Skin of body (tissue), 3 donors: ENCODE data around the gene DERL3. TPM values are rescaled to one million over a fixed set of nuclear protein-coding genes. Genes with fewer than 3 reads are reported as not detected.

Experiments used
- DNase-seq: peaks from one replicate; lab custom pipeline; 2025; lab: John Stamatoyannopoulos, UW
- small RNA-seq: library from RNA; depleted of rRNA; stranded (forward); fragments of <200 nt; gene quantifications from one replicate; pipeline ENCODE3, GENCODE V24; 2014; ENCODE audit warnings: low replicate concordance
- total RNA-seq: library from RNA; depleted of rRNA; stranded (reverse); fragments of >200 nt; gene quantifications from one replicate; pipeline ENCODE4 v1.2.3, GENCODE V29; 2014

DERL3 gene
- total RNA-seq, 1 donor from 2014 or later: 0.49 TPM

DNA sequence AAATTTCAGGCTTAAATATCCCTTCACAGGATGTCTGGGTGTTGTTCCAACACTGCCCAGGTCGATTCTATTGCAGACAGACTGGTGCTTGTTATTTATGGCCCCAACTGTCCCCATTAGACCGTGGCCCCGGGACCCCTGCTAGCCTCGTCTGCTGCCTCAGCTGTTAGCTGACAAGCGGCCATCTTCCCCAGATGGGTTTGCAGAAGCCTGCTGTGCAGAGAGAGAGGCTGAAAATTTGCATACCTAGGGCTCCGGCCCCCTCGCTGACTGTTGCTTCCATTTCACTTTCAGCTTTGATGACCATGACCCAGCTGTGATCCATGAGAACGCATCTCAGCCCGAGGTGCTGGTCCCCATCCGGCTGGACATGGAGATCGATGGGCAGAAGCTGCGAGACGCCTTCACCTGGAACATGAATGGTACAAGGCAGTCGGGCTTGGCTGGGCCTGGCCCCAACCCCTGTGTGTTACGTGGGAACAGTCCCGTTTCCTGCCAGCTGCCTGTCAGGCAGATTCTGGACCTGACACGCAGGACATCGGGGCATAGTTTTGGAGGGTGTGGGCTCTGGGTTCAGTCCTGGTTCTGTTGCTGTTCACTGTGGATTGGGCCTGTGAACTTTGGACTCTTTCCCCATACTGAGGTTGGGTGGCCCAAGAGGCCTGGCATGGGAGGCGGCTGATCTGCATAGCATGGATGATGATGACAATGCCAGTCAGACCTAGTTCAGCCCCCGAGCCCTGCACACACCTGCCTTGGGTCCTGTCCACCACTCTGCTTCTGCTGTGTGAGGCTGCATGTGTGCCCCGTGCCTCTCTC lies 35.6 kb downstream of the DERL3 start:
- DNase-seq: no peak

DNA sequence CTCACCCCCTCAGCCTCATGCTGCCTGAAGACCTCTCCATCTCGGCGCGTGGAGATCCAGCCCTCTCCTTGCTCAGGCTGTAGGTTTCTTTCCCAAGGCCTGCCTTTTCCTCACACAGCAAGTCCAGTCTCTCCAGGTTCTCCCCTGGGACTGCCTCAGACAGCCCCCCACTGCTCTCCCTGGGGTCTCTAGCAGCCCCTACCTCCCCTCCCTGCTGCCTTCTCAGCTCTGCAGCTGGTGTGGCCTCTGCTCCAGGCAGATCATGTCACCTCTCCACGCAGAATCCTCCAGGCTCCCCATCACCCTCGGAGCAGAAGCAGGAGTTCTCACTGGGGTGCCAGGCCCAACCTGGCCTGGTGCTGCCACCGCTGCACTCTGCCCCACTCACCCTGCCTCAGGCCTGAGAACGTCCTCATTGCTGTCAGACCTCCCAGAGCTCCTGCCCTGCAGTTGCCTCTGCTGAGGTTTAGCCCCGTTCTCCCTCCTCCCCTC lies 36.9 kb downstream of the DERL3 start:
- no peak for DNase-seq

DNA sequence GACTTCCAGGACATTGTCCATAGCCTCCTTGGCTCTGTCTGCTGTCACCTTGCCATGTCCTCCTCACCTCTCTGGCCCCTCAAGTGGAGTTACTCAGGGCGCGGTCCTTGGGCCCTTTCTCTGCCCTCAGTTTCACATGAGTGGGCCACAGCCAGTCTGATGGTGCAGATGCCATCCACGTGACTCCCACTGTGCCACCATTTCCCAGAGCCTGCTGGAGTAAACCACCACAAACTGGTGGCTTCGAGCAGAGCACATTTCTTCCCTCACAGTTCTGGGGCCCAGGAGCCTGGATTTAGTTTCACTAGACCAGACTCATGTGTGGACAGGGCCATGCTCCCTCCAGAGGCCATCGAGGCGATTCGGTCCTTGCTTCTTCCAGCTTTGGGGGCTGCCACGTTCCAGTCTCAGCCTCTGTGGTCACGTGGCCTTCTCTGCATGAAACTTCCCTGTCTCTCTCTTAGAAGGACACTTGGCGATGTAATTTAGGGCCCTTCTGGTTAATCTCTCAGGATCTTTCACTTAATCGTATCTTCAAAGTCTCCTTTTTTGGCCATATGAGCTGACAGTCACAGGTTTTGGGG lies 37.5 kb downstream of the DERL3 start:
- DNase-seq: no peak

DNA sequence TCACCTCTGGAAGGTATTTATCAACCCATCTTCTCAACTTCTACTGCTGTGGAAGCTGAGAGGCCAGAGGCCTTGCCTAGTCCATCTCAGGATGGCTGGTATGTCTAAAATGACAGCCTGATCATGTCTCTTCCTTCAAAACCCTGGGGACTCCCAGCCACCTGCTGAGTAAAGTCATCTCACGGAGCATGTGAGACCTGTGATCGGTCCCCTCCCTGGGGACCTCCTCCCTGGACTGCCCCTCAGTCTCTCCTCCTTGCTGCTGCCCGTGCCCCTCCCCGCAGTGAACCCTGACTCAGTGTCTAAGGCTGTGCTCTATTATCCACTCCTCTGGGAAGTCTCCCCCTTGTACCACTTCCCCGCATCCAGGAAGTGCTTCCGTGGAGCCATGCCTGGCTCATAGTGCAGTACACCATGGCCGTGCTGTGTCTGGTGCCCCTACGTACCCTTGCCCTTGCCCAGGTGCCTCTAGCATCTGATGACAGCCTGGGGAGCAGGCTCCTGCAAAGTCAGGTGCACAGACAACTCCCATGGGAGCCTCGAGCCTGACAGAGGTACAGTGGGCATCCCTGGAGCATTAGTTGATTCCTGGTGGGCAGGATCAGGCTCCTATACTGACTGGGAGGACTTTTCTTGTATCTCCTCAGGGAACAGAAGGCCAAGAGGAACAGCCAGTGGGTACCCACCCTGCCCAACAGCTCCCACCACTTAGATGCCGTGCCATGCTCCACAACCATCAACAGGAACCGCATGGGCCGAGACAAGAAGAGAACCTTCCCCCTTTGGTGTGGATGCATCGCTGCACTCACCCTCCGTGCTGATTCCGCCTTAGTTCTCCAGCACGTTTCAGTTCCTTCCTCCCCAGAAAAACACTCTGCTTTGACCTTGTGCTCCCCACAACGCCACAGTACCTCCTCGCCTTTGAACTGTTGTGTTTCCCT lies 38.2 kb downstream of the DERL3 start:
- DNase-seq: no peak

DNA sequence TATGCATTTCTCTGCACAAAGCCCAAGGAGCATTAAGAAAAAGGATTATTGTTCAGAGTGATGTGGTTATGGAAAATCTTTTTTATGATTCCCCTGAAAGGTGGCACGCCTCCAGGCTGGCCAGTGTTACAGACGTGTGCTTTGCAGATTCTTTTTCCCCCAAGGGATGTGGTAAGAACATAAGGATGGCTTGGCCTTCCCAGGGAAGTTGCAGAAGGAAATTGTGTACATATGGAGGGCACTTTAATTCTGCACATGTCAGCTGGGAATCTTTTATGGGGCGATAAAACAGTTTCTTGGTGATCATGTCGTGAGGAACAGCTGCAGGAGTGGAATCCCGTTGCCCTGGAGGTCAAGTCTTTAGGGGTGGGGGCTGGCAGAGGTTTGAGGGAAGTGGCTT lies 42.3 kb downstream of the DERL3 start:
- DNase-seq: peak; percentile 75

DNA sequence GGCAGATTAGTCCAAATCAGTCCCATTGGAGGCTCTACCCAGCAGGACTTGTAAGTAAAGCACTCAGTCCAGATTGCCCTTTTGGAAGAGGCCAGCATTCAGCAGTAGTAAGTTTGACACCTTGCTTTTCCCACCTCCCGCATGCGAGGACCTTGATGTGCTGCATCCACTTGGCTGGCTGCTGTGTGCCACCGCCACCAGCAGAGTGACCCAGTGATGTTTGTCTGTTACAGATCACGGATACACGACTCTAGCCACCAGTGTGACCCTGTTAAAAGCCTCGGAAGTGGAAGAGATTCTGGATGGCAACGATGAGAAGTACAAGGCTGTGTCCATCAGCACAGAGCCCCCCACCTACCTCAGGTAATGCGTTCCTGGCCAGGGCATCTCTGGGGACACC lies 45.5 kb downstream of the DERL3 start:
- DNase-seq: no peak

DNA sequence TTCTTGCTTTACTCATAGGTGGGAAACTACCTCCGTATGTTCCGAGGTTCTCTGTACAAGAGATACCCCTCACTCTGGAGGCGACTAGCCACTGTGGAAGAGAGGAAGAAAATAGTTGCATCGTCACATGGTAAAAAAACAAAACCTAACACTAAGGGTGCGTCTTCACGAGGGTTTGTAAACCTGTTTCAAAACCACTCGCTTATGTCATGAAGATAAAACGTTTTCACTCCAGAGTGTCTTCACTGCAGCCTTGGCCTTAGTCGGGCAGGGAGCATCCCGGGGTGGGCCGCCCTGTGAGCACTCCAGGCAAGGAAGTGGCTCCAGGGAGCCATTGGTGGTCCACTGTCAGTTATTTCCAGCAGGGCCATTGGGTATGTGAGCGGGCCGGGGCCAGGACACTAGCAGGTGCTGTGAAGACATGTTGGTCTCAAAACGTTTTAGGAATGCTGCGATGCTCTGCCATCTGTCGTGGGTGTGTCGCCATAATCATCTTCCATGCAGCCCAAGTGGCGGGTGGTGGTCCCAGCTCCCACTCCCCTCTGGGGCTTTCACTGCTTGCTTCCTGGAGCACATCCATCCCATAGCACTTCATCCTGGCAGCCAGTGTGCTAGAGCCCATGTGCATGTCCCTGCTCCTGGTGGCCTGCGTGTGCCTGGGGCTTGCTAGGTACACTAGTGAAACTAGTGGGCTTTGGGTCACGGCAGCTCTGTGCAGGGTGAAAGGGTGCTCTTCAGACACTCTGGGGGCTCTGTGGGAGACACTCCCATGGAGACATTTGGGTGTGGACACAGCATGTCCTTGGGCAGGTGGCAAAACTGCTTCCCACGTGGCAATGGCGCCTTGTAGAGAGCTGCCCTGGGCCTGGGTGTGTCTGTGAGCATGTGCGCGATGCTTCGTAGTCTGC lies 46.8 kb downstream of the DERL3 start:
- no peak for DNase-seq

DNA sequence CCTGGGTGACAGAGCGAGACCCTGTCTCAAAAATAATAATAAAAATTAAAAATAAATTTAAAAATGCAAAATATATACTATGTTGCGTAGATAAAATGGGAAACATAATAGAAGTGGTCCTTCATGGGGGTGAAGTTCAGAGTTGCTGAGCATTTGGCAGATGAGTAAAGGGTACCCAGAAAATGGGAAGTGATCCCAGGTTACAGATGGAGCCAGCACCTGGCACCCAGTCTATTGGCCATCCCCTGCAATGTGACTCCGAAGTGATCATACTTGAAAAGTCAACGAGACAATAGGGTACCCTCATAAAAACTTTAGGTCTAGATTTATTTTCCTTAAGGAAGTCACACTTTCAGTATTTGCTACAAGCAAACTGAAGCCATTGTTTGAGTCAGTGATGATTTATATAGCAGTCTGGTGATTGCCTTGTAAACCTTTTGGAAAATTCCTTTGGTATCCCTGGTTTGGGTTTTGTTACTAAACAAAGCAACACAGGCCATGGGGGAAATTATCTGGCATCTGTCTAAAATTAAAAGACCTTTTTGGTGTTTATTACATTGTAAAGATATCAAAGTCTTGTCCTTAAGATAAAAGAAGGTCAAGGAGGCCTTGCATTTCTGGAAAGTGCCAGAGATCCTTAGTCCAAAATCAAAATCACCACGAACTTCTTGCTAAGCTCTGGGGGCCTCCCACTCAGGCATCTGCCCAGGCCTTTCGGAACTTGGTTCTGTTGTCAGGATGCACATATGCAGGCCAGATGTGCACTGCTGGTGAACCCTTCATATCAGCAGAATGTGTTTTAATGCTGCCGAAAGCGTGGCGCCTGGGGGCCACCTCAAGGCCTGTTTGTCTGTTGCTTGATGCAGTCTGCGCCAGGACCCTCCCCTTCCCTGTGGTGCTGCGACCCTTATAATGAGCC lies 47.7 kb downstream of the DERL3 start:
- peak; percentile 90 for DNase-seq

DNA sequence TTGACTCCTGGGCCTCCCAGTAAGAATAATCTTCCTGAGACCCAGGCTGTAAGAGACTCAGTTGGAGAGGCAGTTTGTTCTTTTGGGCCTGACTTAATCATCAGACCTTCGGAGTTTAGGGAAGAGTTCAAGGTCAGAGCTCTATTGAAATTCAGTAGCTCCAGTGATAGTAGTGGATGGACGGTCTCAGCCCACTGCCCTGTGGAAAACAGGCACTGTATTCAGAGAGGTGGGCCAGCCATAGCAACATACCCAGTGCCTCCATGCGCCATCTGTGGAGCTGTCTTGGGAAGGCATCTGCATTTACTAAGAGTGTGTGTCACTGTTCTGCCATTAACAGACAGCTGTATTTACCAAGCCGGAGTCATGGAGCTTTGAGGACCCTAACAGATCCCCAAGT lies 49.2 kb downstream of the DERL3 start:
- DNase-seq: no peak

DNA sequence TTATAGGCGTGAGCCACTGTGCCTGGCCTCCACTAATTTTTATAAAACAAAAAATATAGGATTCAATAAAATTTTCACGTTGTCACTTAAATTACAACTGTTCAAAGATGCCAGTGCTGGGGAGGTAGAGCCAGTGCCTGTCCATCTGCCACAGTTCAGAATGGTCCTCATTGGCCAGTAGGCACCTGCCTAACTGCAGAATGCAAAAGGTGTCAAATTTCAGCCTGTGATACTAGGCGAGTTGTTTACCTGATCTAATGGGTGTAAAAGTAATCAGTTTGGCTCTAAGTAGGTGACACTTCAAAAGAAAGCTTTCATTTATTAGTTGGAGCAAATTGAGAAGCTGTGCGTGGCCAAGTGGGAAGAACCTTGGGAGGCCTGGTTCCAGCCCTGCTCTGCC lies 49.7 kb downstream of the DERL3 start:
- no peak for DNase-seq

DNA sequence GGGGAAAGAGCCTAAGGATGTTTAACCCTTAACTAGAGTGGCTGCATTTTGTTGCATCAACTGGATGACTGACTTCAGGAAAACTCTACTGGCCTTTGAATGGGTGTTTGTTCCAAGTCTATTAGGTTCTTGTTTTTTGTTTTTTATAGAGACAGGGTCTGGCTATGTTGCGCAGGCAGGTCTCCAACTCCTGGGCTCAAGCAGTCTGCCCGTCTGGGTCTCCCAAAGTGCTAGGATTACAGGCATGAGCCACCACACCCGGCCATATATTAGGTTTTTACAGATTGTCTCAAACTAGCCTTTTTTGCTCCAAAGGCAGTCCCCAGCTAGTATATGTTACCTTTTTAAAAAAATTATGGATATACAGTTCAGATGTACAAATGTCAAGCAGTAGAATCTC lies 50.9 kb downstream of the DERL3 start:
- no peak for DNase-seq

DNA sequence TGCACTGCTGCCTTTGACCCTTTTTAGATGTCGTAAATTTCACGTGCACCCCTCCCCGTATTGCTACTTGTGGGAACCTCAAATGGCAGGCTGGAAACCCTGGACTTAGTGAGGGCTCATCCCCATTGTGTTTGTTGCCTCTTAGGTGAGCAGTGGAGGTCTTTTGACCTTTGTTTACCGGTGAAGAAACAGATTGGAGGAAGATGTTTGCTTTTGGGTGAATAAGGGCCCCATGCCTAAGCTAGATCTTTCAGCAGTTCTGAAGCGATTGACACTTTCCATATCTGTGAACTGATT lies 51.3 kb downstream of the DERL3 start:
- no peak for DNase-seq

DNA sequence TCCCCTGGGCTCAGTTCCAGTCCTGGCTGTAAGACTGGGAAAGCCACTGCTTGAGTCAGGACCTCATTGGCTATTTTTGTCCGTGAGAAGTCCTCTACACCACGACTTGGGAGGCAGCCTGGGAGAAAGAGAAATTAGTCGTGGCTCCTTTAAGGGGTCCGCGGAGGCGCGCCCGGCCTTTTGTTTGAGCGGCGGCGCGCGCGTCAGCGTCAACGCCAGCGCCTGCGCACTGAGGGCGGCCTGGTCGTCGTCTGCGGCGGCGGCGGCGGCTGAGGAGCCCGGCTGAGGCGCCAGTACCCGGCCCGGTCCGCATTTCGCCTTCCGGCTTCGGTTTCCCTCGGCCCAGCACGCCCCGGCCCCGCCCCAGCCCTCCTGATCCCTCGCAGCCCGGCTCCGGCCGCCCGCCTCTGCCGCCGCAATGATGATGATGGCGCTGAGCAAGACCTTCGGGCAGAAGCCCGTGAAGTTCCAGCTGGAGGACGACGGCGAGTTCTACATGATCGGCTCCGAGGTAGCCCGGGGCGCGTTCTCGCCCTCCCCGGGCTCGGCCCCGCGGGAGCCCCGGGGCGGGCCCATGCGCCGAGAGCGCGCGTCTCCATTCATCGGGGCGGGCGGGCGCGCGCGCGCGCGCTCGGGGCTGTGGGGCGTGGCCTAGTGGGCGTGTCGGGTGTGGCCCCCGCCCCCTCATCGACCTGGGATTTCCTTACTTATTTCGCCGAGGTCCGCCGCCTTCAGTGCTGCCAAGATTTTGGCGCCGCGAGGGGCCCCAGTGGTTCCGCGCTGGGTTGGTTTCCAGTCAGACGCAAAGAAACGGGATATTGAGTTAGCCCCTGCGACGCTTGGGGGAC lies 51.8 kb downstream of the DERL3 start, which contains the start of gene SMARCB1:
Gene SMARCB1 (plus strand): TSS at position 215 of the 848 bp plus-strand sequence. CDS start 204 bp downstream, at position 419.
- peak; percentile 80 for DNase-seq

DNA sequence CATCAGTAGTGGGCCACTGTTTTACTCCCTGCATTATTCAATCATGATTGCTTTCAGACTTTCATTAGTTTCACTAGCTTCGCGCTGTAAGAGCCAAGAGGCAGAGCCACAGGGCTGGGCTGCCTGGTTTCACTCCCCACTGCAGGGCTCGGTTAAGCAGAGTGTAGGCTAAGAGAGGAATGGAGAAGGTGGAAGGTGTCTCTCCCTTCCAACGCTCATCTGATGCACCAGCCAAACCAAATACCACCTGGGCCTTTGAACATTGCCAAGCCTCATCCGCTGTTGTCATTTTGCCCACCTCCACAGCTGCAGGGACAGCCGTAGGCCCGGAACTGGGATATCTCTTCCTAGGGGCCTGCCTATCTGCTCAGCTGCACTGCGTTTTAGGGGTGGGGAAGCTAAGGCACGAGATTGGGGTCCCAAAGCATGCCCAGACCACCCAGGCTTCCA lies 52.5 kb downstream of the DERL3 start:
- no peak for DNase-seq

Small RNA genes within 50 kb of the gene (small RNA-seq; reads per million reads assigned to genes)
- gene RN7SL268P: not detected

Other genes starting within 250 kb of the DERL3 start
- gene DRICH1, start 206.7 kb downstream of the DERL3 start, total RNA-seq: 0.39 TPM
- 2.7 TPM for gene RGL4, start 148.0 kb downstream of the DERL3 start, total RNA-seq
- 4.3 TPM for gene ZNF70, start 87.9 kb downstream of the DERL3 start, total RNA-seq
- gene VPREB3, start 84.6 kb downstream of the DERL3 start, total RNA-seq: not detected
- 0.30 TPM for gene C22orf15, start 76.0 kb downstream of the DERL3 start, total RNA-seq
- gene CHCHD10, start 71.0 kb downstream of the DERL3 start, total RNA-seq: 17.1 TPM
- gene MMP11, start 66.2 kb downstream of the DERL3 start, total RNA-seq: 4.9 TPM
- gene SMARCB1, start 52.0 kb downstream of the DERL3 start, total RNA-seq: 24.8 TPM
- 4.2 TPM for gene SLC2A11, start 18.9 kb upstream of the DERL3 start, total RNA-seq
- gene MIF, start 55.4 kb upstream of the DERL3 start, total RNA-seq: 69.8 TPM
- 0.89 TPM for gene GSTT2B, start 122.2 kb upstream of the DERL3 start, total RNA-seq
- gene DDTL, start 127.9 kb upstream of the DERL3 start, total RNA-seq: 0.20 TPM
- 51.6 TPM for gene DDT, start 135.4 kb upstream of the DERL3 start, total RNA-seq
- not detected for gene GSTT2, start 141.1 kb upstream of the DERL3 start, total RNA-seq
- gene GSTT4, start 166.4 kb upstream of the DERL3 start, total RNA-seq: not detected
- gene CABIN1, start 172.3 kb upstream of the DERL3 start, total RNA-seq: 39.1 TPM